ENCODE results near the gene SPTBN1. TPM values are rescaled to one million over a fixed set of nuclear protein-coding genes. Genes with fewer than 3 reads are reported as not detected.

The SPTBN1 gene
- total and polyA plus RNA-seq, 9 of the 15 experiments (the other 6 are each of a cell fraction or from before 2014, with no cell fraction given) = 8.9 to 66.8 (median 31.4) TPM

DNA sequence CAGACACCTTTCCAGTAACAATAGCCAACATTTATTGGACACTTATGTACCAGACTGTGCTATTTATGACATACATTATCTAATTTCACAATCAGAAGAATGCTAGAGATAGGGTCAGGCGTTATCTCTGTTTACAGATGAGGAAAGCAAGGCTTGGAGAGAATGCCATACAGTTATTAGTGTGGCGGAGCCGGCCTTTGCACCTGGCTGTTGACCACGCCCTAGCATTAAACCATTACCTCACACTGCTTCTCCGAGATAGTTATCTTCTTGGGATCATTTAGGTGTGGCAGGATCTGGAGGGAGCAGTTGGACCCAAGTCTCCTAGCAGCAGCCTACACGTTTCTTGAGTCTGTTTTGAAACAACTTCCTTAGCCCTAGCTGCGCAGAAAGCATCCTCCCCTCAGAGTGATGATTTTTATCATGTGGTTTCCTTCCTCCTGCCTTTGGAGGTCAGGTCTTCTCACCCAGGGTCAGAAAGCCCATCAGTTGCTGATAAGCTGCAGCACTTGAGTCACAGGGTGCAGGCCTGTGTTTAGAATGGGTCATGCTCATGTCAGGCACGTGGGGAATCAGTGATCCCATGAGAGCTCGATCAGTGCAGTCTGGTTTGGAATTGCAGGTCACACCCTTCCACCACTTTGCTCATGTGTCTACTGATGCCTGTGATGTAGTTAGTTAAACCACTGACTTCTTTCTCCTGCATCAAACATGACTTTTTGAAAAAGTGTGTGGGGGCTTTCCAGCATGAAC is 118.2 kb downstream of the SPTBN1 start:
- BruUV-seq (replicated peaks) = no TSS peak
- H3K27ac ChIP-seq (ENCODE audit: extremely low read depth, low read depth, low read length) = no peak overlapping the region
- peaks cover 8% of the 10 kb centered on the region; the same call in 1 of the 3 replicates for H3K36me3 ChIP-seq (ENCODE audit: control insufficient read depth, insufficient read depth, low read length)
- DNase-seq (ENCODE audit: extremely low read depth in 1 of 4, low spot score in 3 of 4) (peak; percentile 60 to 83 (median 66)), ATAC-seq (peak; percentile 48), FAIRE-seq (peak; percentile 93)
- H3K9me1 ChIP-seq (ENCODE audit: control insufficient read depth, insufficient read depth, low read length) = peaks cover 6% of the 10 kb centered on the region
- H2AFZ ChIP-seq (ENCODE audit: low read depth, low read length) = no peak overlapping the region
- in situ Hi-C loops (cut with MboI) (no loop called here), intact Hi-C loops (cut with micrococcal nuclease) (loop anchor here (5.0 kb wide), 1 partner anchor 83 kb away; no protein-coding TSS in a partner anchor)
- H3K9me3 ChIP-seq (replicated peaks; ENCODE audit: control insufficient read depth, insufficient read depth, low read depth, low read length) = no peaks in the 10 kb centered on the region
- peaks cover 23 to 64% of the 10 kb centered on the region in 2 experiments for H3K4me1 ChIP-seq (replicated peaks in 1 of 2; ENCODE audit: control insufficient read depth in 2 of 2, insufficient read depth in 2 of 2, low read length in 2 of 2)
- ChIA-PET CTCF (ENCODE audit: low intra/inter-chr PET ratio) (no interaction called here), POLR2A (interaction anchor here (0.9 to 1.0 kb wide), 2 partner anchors 8 to 131 kb away, joined by 3 read pairs; no protein-coding TSS in a partner anchor)
- peaks cover 39% of the 10 kb centered on the region for H4K20me1 ChIP-seq (replicated peaks; ENCODE audit: control insufficient read depth, insufficient read depth, low read length)
- H3K4me3 ChIP-seq = no peak overlapping the region
- peaks cover 91% of the 10 kb centered on the region for H3K79me2 ChIP-seq (ENCODE audit: control insufficient read depth, insufficient read depth, low read length)
- H3K4me2 ChIP-seq (ENCODE audit: insufficient read depth, low read length) = peak overlapping the region; percentile 2; the same call in 1 of the 2 replicates
- H3K9ac ChIP-seq (ENCODE audit: insufficient read depth in 1 of 2, low read depth in 2 of 2, low read length in 2 of 2) = no peak overlapping the region; a peak in 1 of 4 replicates
- 8% methylated on average over 9 of the region's 9 CpGs for WGBS (ENCODE audit: insufficient coverage, low coverage, missing lambda C conversion rate)
- no peaks in the 10 kb centered on the region for H3K27me3 ChIP-seq (ENCODE audit: control insufficient read depth in 2 of 2, insufficient read depth in 2 of 2, low read length in 2 of 2)
- peak; percentile 98 for TF ChIP-seq L3MBTL2 (IDR thresholded peaks at IDR 0.05)
- TF ChIP-seq HMBOX1 (IDR thresholded peaks at IDR 0.05) = peak; percentile 71
- peak; percentile 87 for TF ChIP-seq FOSL1 (tag; conservative IDR thresholded peaks at IDR 0.05)
- no peak for TF ChIP-seq PPARD (CRISPR knock-in tag; IDR thresholded peaks at IDR 0.05)
- TF ChIP-seq TEAD1 (CRISPR knock-in tag; IDR thresholded peaks at IDR 0.05) = peak in 1 of 2 experiments; percentile 56; a peak in 1 of 4 replicates
- TF ChIP-seq TRIM24 (IDR thresholded peaks at IDR 0.05) = peak in 1 of 2 experiments; percentile 56; a peak in 1 of 4 replicates
- TF ChIP-seq CBFA2T2 (conservative IDR thresholded peaks at IDR 0.05) = peak; percentile 76
- TF ChIP-seq ARID3B (CRISPR knock-in tag; IDR thresholded peaks at IDR 0.05; ENCODE audit: borderline replicate concordance) = no peak
- peak; percentile 65; the same call in 1 of the 2 replicates for TF ChIP-seq ZNF24 (IDR thresholded peaks at IDR 0.05)
- peak; percentile 56; the same call in 1 of the 2 replicates for TF ChIP-seq NR2C1 (IDR thresholded peaks at IDR 0.05)
- TF ChIP-seq NR2C1 (tag; IDR thresholded peaks at IDR 0.05) = peak; percentile 90
- peak; percentile 98 for TF ChIP-seq BHLHE40 (IDR thresholded peaks at IDR 0.05; ENCODE audit: low read length)
- TF ChIP-seq, protein P1, sequence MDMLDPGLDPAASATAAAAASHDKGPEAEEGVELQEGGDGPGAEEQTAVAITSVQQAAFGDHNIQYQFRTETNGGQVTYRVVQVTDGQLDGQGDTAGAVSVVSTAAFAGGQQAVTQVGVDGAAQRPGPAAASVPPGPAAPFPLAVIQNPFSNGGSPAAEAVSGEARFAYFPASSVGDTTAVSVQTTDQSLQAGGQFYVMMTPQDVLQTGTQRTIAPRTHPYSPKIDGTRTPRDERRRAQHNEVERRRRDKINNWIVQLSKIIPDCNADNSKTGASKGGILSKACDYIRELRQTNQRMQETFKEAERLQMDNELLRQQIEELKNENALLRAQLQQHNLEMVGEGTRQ (CRISPR knock-in tag; IDR thresholded peaks at IDR 0.05) = peak; percentile 70; the same call in 1 of the 2 replicates
- TF ChIP-seq PML (IDR thresholded peaks at IDR 0.05; ENCODE audit: low read length) = peak; percentile 33; the same call in 1 of the 2 replicates
- TF ChIP-seq TCF7L2 (IDR thresholded peaks at IDR 0.05; ENCODE audit: low read depth, low read length) = no peak
- TF ChIP-seq RAD51 (IDR thresholded peaks at IDR 0.05; ENCODE audit: borderline replicate concordance, low read depth) = peak; percentile 27; the same call in 1 of the 2 replicates
- peak; percentile 65 for TF ChIP-seq KLF16 (IDR thresholded peaks at IDR 0.05)
- peak; percentile 93 for TF ChIP-seq HDAC2 (IDR thresholded peaks at IDR 0.05)
- peak; percentile 33; the same call in 1 of the 2 replicates for TF ChIP-seq CREB3L1 (IDR thresholded peaks at IDR 0.05; ENCODE audit: borderline replicate concordance, low read depth)

All from K562 (cell line).